ENCODE data around the gene CA11.
"Not testable (repeated sequence)": the region's sequence is repeated elsewhere in the genome, so short reads cannot be mapped to it uniquely, and the experiment has no call there.

Gene CA11

GRCh38 chr19:48663667-48664066 lies 17.7 kb upstream of the CA11 start:
- no peak overlapping the region for H3K4me3 ChIP-seq (ENCODE audit: low read depth, low read length)
- no peak for TF ChIP-seq CTCF (IDR thresholded peaks at IDR 0.05; ENCODE audit: low read depth, low read length, missing control alignments)
- in situ Hi-C loops (cut with HindIII; ENCODE audit: low sequenced_read_pairs): no loop called here
- no peak for DNase-seq (ENCODE audit: low read depth)

- TF ChIP-seq CTCF (IDR thresholded peaks at IDR 0.05; ENCODE audit: low read depth, low read length, missing control alignments): no peak
- H3K4me3 ChIP-seq (ENCODE audit: low read depth, low read length): no peak overlapping the region
- in situ Hi-C loops (cut with HindIII; ENCODE audit: low sequenced_read_pairs): no loop called here
- no peak for DNase-seq (ENCODE audit: low read depth)
Measured at GRCh38 chr19:48661711-48662090, 15.7 kb upstream of the CA11 start.

DNA sequence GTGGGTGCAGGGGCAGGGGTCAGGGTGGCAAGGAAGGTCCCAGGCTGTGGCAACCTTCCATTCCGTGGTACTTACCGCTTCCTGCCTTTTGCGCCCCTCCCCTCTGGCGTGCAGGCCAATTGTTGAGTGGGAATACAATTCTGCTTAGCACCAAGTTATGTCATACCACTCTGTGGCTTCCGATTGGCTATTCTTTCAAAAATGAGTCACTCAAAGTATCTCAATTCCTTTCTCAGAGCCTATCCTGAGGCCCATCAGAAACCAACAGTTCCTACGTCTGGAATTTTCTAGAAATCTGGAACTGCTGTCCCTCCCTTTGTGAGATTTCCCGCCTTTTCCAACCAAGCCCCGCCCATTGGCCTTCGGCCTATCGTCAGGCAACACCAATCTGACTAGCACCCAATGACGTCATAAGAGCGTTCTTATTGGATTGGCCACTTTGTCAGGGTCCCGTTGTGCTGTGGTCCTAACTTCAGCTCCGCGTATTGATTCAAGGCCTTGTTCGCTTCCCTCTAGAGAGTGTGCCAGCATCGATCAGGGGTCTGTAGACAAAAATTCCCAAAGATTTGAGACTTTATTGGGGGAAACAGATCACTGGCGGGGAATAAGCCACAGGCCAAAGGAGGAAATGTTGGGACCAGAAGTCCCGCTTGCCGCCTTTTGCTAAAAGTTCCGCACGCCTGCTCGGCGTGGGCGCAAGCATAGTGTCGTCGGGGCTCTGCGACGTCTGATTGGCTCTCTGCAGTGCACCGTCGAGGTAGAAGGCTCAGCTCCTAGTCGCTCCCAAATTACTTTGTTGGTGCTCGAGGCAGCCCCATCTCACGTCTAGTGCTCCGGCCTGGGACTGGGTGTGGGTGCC lies 15.1 kb upstream of the CA11 start:
- in situ Hi-C loops (cut with HindIII; ENCODE audit: low sequenced_read_pairs): no loop called here
- DNase-seq (ENCODE audit: low read depth): peak; percentile 69
- no peak for TF ChIP-seq CTCF (IDR thresholded peaks at IDR 0.05; ENCODE audit: low read depth, low read length, missing control alignments)
- H3K4me3 ChIP-seq (ENCODE audit: low read depth, low read length): no peak overlapping the region

DNA sequence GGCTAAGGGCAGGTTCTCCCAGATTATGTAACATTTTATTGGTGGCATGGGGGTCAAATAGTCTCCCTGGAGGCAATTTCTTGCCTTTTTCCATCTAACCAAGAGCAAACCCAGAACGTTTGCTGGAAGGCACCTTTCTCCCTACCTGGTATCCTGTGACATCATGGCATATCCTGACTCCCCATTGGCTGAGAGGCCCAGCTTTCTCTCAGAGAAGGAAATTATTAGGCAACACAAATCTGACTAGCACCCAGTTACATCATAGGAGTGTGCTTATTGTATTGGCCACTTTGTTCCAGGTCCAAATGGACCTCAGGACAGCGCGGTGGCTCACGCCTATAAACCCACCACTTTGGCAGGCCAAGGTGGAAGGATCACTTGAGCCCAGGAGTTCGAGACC lies 13.8 kb upstream of the CA11 start:
- H3K4me3 ChIP-seq (ENCODE audit: low read depth, low read length): no peak overlapping the region
- TF ChIP-seq CTCF (IDR thresholded peaks at IDR 0.05; ENCODE audit: low read depth, low read length, missing control alignments): no peak
- no peak for DNase-seq (ENCODE audit: low read depth)
- in situ Hi-C loops (cut with HindIII; ENCODE audit: low sequenced_read_pairs): no loop called here

GRCh38 chr19:48658483-48658882 lies 12.5 kb upstream of the CA11 start:
- in situ Hi-C loops (cut with HindIII; ENCODE audit: low sequenced_read_pairs): no loop called here
- H3K4me3 ChIP-seq (ENCODE audit: low read depth, low read length): no peak overlapping the region
- no peak for TF ChIP-seq CTCF (IDR thresholded peaks at IDR 0.05; ENCODE audit: low read depth, low read length, missing control alignments)
- DNase-seq (ENCODE audit: low read depth): no peak

DNA sequence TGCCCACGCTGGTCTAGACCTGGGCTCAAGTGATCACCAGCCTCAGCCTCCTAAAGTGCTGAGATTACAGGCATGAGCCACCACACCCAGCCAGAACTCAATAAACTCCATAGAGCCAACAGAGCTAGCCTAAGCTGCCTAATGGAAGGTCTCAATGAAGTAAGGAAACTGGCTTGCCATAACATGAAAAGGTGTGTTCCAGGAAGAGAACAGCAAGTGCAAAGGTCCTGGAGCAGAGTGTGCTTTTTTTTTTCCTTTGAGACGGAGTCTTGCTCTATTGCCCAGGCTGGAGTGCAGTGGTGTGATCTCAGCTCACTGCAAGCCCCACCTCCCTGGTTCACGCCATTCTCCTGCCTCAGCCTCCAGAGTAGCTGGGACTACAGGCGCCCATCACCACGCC lies 11.8 kb upstream of the CA11 start:
- DNase-seq (ENCODE audit: low read depth); in situ Hi-C loops (cut with HindIII; ENCODE audit: low sequenced_read_pairs); H3K4me3 ChIP-seq (ENCODE audit: low read depth, low read length): not testable (repeated sequence)

DNA sequence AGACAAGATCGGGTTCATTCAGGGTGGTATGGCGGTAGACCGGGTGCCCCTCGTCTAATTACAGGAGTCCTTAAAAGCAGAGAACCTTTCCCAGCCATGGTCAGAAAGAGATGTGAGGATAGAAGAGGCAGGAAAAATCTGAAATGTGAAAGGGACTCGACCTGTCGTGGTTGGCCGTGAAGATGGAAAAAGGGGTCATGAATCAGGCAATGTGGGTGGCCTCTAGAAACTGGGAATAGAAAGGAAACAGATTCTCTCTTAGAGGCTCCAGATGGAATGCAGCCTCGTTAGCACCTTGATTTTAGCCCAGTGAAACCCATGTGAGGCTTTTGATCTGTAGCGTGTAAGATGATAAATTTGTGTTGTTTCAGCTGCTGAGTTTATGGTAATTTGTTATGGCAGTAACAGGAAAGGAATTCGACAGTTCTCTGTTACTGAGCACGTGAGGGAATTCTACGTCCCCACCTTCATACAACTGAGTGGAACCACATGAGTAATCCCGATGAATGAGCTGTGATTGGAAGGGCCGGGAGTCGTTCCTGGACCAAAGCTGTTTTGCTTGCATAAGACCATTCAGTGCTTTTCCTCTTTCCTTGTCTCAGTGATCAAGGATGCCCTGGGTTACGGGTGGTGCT lies 11.0 kb upstream of the CA11 start:
- H3K4me3 ChIP-seq (ENCODE audit: low read depth, low read length): no peak overlapping the region
- DNase-seq (ENCODE audit: low read depth): peak; percentile 80
- in situ Hi-C loops (cut with HindIII; ENCODE audit: low sequenced_read_pairs): no loop called here
- TF ChIP-seq CTCF (IDR thresholded peaks at IDR 0.05; ENCODE audit: low read depth, low read length, missing control alignments): no peak
